SIG-M5 treated with dmso at 0.1 percent for 504 hours (cell line): Measurements from ENCODE around the gene PUS10.
"Not testable (repeated sequence)": the region's sequence is repeated elsewhere in the genome, so short reads cannot be mapped to it uniquely, and the experiment has no call there.

ENCODE experiments used
- DNase-seq: peaks from one replicate; lab custom pipeline; 2025; ENCODE audit not compliant: unreplicated experiment; lab: John Stamatoyannopoulos, UW

PUS10 gene, protein sequence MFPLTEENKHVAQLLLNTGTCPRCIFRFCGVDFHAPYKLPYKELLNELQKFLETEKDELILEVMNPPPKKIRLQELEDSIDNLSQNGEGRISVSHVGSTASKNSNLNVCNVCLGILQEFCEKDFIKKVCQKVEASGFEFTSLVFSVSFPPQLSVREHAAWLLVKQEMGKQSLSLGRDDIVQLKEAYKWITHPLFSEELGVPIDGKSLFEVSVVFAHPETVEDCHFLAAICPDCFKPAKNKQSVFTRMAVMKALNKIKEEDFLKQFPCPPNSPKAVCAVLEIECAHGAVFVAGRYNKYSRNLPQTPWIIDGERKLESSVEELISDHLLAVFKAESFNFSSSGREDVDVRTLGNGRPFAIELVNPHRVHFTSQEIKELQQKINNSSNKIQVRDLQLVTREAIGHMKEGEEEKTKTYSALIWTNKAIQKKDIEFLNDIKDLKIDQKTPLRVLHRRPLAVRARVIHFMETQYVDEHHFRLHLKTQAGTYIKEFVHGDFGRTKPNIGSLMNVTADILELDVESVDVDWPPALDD

DNA sequence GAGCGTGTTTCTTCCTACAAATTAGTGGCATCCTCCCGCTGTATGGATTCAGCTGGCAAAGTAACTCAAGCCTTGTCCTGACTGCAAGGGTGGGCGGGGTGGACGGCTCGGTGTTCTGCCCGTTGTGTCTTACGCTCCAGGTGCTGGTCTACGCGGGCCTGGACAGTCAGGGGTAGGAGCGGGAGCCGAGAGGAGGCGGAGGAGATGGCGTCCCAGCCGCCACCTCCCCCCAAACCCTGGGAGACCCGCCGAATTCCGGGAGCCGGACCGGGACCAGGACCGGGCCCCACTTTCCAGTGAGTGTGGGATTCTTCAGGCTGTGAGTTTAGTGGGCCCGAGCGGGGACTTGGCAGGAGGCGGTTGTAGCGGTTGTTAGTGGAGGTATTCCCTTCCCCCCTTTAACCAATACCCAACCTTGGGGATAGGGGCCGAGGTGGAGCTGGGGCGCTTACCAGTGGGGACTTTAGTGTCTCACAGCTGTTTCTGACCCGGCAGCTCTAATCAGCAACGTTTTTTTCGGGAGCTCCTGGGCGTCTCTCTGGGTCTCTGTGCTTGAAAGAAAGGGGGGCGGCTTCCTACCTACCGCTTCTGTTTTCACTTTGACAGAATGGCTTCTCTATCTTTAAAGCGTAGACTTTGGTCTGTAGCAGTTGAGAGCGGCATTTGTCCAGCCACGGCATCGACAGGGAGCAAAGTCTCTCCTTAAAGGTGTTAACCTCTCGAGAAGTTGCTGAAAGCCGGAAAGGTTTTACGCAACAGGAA lies at the start of gene PUS10, which contains the start of gene PEX13:
PUS10 (minus strand) TSS at position 700 of the 762 bp plus-strand sequence. CDS start 6,365 bp downstream, outside the sequence.
PEX13 (plus strand) TSS at position 165 of the 762 bp plus-strand sequence; CDS start at position 205, 40 bp downstream.
- DNase-seq, result peak; percentile 86

DNA sequence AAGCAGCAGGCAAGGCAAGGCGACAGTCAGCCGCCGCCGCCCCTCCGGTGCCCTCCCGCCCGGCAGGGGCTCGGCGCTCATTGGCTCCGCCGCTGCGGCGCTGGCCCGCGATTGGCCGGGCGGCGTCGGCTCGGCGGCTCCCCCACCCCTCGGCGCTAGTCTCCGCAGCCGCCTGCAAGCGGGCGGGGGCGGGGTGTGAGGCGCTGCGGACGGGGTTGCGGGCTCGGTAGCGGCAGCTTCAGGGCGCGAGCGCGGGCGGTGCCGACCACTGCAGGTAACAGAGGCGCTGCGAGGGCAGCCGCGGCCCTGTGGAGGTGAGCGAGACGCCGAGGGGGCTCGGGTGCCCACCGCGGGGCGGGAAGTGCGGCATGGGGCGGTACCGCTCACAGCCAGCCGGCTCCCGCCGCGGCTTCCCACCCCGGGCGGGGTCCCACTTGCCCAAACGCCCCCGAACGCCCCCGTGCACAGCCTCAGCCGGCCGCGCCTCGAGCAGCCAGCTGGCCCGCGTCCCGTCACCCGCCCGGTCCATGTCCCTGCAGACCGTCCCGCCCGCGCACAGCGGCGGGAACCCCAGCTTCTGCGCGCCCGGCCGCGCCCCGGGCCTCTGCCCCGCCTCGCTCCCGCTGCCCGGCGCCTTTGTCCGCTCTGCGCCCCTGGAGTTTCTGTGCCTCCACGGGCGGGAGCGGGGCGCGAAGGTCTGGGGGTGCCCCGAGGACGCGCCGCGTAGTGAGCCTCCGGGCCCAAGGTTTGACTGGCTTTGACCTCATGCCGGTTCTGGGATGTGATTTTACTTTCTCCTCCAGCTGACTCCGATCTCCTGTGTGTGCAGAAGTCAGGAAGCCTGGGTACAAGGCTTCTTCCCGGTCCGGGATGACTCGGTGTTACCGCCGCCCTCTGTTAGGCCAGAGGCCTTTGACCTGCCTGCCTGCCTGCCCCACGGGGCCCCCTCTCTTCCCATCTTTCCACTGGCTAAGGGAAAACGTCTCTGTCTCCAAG lies 48.0 kb upstream of the PUS10 start, which contains the start of gene SANBR:
SANBR (plus strand) TSS at position 158 of the 996 bp plus-strand sequence. CDS start 4,480 bp downstream, outside the sequence.
- DNase-seq, result peak; percentile 93

DNA sequence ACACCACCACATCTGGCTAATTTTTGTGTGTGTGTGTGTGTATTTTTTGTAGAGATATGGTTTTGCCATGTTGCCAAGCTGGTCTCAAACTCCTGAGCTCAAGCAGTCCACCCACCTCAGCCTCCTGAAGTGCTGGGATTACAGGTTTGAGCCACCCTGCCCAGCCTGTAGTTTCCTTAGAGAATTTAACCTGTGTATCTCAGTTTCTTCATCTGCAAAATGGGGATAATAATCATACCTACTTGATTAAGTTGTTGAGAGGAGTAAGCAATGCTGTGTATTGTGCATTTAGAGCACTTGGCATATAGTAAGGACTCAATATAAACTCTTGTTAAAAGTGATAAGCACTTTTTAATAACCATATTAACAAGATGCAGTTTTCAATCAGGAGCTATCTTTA lies 41.3 kb upstream of the PUS10 start:
- no peak for DNase-seq

DNA sequence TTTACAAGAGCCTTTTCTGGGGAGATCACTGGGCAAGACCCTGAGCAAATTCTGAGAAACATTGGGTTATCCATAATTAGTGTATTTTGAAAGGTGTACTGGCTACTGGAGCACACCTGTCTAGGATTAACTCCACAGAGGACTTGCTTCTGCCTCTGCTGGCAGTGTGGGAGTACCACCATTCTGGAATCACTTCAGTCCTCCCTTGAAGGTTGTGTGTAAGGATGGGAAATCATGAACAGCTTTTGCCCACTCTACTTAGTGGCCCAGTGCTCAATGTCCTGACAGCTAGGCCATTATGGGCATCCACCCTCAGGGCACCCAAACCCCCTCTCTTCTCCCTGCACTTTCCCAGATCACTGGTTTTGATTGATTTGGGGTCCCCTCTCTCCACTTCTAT lies 39.5 kb upstream of the PUS10 start:
- no peak for DNase-seq

DNA sequence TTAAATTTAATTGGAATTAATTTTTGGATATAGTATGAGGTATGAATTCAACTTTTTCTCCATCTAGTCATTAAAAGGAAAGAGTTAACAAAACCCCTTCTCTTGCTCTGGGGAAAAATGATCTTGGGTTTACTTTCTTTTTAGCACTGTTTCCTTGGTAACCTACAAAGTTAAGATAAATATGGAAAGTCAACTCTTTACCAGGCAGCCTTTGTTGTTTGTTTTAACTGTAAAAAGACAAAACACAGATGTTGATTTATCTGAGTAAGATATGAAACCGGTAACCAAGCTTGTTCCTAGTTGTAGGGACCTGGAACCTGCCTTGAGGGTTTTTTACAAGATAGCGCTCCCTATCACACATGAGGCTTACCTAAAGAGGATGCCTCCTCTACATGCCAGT lies 37.5 kb upstream of the PUS10 start:
- DNase-seq, result no peak

DNA sequence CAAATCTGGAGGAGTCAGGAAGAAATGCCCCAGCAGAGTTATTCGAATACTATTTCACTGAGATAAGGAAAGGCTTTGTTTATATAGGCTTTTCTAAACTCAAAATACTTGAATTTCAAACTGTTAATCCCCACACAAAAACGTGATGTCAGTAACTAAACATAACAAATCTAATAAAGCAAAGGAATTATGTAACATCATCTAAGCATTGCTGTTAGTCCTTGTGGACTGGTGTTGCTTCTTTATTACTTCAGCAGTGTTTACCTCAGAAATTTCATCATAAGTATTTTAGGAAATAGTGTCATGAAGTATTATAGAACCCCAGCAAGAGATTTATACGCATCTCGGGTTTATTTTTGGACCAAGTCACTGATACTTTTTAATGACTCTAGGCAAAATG lies 27.9 kb upstream of the PUS10 start:
- peak; percentile 21 for DNase-seq

DNA sequence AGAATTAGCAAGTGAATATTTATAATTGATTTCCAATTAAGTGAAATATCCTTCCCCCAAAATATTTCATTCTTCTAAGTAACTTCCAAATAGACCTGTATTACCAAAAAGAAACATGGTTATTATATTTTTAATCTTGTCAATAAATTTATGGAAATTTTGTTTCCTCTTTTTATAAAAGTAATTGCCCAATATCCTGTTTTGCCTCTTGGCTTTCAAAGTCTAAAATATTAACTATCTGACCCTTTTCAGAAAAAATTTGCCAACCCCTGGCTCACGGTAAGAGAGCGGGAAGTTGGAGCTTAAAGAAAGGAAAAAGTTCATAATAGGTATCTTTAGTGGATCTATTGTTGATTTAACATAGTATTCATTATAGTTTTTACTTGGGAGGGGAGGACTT lies 27.2 kb upstream of the PUS10 start:
- DNase-seq, result no peak

DNA sequence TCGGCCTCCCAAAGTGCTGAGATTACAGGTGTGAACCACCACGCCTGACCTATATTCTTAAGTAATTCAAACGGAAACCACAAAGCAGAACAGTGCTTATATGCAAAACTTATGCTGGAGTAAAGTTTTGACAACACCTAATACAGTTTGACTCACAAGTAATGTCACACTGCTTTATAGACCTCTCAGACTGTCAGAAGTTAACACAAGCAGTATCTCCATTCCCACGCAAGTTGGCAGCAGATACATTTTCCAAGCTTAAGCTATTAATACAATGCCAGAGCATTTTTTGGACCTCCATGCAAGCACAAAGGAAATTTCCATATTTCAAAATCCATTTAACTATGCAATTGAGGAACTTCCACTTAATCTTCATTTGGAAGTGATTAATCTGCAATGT lies 26.6 kb upstream of the PUS10 start:
- no peak for DNase-seq

DNA sequence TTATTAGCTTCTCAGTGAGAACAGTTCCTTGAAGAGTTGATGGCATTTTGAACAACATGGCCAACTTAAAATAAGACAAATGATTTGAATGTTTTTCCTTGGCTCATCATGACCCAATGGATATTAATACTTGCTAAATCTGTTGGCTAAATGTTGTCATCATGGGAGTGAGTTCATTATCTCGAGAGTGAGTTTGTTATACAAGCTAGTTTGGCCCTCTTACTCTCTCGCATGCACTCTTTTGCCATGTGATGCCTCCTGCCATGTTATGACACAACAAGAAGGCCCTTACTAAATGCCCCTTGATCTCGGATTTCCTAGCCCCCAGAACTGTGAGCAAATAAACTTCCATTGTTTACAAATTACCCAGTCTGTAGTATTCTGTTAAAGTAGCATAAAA lies 24.8 kb upstream of the PUS10 start:
- no peak for DNase-seq

DNA sequence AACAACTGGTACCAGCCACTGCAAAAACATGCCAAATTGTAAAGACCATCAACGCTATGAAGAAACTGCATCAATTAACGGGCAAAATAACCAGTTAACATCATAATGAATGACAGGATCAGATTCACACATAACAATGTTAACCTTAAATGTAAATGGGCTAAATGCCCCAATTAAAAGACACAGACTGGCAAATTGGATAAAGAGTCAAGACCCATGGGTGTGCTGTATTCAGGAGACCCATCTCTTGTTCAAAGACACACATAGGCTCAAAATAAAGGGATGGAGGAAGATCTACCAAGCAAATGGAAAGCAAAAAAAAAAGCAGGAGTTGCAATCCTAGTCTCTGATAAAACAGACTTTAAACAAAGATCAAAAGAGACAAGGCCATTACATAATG lies 18.6 kb upstream of the PUS10 start:
- not testable (repeated sequence) for DNase-seq

DNA sequence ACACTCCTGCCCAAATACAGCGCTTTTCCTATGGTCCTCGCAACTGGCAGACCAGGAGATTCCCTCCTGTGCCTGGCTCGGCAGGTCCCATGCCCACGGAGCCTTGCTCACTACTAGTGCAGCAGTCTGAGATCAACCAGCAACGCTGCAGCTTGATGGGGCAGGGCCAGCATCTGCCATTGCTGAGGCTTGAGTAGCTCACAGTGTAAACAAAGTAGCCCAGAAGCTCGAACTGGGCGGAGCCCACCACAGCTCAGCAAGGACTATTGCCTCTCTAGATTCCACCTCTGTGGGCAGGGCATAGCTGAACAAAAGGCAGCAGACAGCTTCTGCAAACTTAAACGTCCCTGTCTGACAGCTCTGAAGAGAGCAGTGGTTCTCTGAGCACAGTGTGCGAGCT lies 16.5 kb upstream of the PUS10 start:
- DNase-seq, result not testable (repeated sequence)

DNA sequence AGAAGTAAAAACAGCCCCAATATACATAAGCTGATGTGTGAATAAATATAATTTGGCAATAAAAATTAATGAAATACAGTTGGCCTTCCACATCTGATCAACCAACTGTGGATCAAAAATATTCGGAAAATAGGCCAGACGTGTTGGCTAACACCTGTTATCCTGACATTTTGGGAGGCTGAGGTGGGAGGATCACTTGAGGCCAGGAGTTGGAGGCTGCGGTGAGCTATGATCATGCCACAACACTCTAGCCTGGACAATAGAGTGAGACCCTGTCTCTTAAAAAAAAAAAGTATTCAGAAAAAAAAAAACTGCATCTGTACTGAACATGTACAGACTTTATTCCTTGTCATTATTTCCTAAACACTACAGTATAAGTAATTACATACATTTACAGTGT lies 11.5 kb upstream of the PUS10 start:
- DNase-seq, result no peak

DNA sequence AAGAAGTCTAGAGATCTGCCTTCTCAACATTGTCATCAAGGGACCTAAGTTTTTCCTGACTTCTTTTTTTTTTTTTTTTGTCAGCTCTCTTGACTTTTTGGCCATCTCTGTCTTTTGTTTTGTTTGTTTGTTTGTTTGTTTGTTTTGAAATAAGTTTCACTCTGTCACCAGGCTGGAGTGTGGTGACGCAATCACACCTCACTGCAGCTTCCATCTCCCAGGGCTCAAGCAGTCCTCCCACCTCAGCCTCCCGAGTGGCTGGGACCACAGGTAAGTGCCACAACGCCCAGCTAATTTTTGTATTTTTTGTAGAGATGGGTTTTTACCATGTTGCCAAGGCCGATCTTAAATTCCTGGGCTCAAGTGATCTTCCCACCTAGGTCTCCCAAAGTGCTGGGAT lies 5.6 kb upstream of the PUS10 start:
- DNase-seq, result no peak

DNA sequence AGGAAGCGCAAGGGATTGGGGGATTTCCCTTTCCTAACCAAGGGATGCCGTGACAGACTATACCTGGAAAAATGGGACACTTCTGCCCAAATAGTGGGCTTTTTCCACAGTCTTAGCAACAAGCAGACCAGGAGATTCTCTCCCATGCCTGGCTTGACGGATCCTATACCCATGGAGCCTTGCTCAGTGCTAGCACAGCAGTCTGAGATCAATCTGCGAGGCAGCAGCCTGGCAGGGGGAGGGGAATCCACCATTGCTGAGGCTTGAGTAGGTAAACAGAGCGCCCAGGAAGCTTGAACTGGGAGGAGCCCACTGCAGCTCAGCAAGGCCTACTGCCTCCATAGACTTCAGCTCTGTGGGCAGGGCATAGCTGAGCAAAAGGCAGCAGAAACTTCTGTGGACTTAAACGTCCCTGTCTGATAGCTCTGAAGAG lies 3.2 kb upstream of the PUS10 start:
- no peak for DNase-seq

DNA sequence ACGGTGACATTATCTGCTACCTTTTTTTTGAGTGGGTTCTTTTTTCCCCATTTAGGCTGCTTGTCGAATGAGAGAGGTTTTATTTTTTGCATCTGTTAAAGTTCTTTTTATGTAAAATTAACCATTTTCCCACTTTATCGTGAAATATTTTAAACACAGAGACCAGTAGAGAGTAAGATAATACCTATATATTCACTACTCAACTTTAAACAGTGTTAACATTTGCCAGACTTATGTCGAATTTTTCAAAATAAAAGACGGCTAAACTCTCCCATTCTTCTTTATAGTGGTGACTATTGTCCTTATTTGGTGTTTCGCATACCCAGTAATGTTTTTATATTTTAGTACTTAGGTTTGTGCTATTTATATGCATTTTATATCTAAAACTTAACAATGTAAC lies 743 bp upstream of the PUS10 start:
- no peak for DNase-seq

DNA sequence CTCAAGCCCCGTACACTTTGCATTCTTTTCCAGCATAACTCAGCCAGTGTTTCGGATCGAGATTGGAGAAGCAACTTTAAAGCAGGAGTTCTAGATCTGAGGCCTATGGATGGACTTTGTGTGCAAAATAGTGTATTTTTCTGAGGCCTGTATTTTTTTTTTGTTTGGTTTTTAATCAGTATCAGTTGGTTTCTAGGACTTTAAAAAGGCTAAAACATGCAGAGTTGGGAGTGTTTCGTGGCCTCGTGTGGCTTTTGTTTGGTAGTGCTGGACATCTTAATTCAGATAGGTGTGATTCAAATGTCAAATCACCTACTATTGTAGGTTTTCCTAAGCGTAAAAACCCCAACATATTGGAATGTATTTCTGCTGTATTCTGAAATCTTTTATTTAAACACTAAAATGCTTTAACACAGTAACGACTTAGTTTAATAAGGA lies 282 bp upstream of the PUS10 start:
- DNase-seq, result no peak

DNA sequence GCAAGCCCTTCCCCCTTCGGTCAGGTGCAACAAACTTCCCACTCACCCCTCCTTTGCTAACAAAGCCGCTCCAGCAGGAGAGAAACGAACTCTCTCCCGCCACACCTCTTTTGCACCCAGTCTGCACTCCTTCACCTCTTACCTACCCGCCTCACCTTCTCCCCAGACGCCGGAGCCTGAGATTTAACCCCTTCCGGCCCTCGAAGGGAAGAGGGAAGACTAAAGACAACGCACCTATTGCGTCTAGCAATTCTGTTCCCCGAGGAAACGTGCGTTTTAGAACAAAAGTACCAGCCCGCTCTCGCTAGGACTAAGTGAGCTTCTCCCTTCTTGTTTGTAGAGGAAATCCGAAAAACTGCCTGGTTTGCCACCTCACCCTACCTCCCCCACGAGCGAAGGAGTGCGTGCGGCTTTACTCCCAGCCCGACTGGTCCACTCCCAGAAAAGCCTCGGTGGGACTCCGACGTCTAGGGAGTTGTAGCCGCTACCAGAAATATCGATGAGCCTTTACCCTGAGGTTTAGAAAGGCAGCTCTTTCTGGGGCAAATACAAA lies 976 bp downstream of the PUS10 start:
- DNase-seq, result peak; percentile 95

DNA sequence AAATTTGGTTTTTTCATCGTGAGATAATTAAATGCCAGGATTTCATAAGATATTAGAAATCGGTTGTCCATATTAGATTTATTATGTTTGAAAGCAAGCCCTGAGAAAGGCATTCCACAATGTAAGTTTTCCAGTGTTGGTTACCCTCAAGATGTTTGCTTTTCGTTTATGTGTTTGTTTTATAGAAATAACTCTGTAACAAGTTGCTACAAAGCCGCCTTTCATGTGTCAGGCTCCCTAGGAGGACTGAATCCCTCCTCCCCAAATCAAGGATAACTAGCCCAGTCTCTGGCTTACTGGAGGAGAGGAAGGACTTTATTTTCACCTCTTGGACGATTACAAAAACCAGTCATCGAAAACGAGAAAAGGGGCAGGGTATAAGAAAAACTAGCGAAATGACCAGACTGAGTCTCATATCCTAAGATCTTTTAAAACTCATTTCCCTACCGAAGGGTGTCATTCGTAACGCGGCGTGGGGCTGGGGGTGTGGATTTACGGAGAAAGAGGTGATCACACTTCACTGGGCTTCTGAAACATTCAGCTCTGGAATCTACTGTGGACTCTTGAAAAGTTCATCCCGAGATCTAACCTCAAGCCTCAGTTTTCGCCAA lies 1.6 kb downstream of the PUS10 start:
- no peak for DNase-seq

DNA sequence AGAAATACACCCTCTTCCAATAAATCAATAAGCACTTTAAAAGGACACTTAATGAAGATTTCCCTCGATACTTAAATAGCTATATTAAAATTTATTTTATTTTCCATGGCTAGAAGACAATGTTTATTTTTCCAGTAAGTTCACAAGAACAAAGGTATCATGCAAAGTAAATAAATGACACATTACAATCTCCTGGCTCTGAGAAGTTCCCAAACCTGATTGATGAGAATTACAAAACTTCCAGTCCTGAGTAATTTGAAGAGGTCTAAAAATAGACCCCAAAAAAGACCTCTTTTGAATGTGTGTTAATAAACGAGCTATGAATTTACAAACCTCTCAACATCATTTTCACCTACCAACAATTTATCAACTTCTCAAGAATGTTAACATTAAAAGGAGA lies 2.1 kb downstream of the PUS10 start:
- DNase-seq, result peak; percentile 49

DNA sequence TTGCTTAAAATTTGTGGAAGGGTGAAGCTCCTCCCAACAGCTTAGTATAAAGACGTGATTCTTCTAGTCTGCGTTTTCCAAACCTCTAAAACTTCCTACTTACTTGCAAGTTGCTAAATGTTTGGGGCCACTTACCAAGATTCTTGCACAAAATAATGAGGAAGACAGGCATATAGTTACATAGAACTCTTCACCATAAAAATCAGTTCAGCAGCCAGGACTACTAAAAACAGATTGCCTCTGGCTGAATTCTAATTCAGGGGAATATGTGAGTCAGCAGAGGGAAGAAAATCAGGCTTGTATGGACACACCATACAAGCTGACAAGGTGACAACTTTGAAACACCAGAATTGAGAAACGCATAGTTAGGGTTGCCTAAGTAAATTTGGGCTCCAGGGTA lies 3.3 kb downstream of the PUS10 start:
- DNase-seq, result peak; percentile 10
